RWPE1 (cell line): ENCODE measurements around the gene FBXL17.

ENCODE experiments used
- CTCF ChIA-PET: fragments of 350-600 bp; sonication (Branson Sonifier 250); formaldehyde crosslinking; extraction: SDS; loops from one replicate; lab custom pipeline; 2021; lab: Yijun Ruan, JAX
- POLR2A ChIA-PET: fragments of 400-600 bp; formaldehyde crosslinking; extraction: SDS; loops from one replicate; lab custom pipeline; 2020; ENCODE audit warnings: antibody characterized with exemption; ENCODE audit not compliant: low non-redundant PET; lab: Yijun Ruan, JAX
- DNase-seq: peaks from one replicate; pipeline ENCODE4 v3.0.0; 2012; ENCODE audit warnings: low spot score
- H3K27ac ChIP-seq: fragments of 450-650 bp; 2 replicates; pipeline ENCODE4 v1.5.1; 2017
- CTCF ChIP-seq: fragments of 450-650 bp; conservative IDR thresholded peaks from 2 replicates; pipeline ENCODE4 v1.5.1; 2017; ENCODE audit warnings: low read depth, mild to moderate bottlenecking

FBXL17 gene

DNA sequence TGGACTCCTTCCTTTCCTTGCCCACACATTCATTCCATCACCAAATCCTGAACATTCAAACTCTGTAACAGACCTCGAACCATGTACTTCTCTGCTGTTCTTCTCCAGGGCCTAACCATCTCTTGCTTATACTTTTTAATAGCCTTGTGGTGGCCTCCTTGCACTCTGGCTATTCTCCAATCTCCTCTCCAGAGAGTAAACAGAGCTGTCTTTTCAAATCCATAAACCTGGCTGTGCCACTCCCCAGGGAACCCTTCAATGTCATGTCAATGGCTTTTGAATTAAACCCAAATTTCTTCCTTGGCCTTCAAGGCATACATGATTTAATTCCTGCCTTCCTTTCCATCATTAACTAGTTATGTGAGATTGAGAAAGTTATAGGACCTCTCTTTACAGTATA lies 433.5 kb downstream of the FBXL17 start:
- ChIA-PET POLR2A (no interaction called here), CTCF (interaction anchor here (0.6 kb wide), 2 partner anchors 200 to 1343 kb away, joined by 3 to 4 read pairs; no protein-coding TSS in a partner anchor)
- TF ChIP-seq CTCF: no peak
- DNase-seq: no peak
- H3K27ac ChIP-seq: no peak overlapping the region

DNA sequence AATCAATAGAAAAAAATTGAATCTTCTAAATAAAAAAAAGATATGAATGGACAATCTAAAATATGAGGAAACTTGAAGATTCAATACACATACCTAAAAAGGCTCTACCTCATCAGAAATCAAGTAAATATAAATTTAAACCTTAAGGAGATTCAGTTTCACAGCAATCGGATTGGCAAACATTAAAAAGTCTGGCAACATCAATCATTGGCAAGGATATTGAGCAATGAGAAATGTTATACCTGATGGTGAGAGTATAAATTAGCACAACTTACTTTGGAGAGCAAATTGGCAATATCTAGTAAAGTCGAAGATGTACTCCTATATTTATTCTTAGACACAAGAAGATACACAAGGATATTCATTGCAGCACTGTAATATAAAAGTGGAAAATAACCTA lies 436.8 kb downstream of the FBXL17 start:
- CTCF ChIA-PET: no interaction called here
- TF ChIP-seq CTCF: no peak
- H3K27ac ChIP-seq: no peak overlapping the region
- POLR2A ChIA-PET: no interaction called here
- no peak for DNase-seq

DNA sequence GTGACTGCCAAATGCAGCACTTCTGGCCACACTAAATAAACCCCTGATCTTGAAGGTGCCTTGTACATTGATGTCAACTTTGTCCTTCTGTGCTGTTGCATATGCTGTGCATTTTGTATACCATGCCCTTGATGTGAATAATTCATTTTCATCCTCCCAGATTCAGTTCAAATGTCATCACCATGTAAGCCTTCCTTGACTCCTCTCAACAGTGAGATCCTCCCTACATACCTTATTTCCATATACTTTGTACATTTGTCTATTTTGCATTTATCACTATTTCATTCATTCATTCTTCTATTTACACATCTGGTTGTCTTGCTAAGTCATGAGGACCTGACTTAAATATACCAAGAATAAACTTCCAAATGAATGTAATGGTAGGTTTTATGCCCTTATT lies 438.0 kb downstream of the FBXL17 start:
- H3K27ac ChIP-seq: no peak overlapping the region
- ChIA-PET CTCF (no interaction called here), POLR2A (no interaction called here)
- no peak for TF ChIP-seq CTCF
- DNase-seq: no peak

DNA sequence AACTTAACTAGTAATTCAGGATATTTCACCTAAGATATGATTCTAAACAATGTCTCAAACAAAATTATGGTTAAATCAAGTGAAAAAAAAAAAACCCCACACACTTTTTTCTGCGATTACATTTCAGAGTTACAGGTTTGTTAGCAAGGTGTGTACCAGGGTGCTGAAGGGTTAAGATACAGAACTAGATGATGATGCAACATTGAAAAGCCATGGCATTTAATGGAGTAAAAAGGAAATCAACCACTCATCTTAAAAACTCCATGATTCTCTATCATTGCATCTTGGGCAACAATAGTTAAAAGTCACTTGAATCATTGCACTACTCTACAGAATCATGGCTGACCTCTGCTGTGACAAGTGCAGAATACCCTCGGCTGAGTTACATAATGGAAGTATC lies 440.9 kb downstream of the FBXL17 start:
- no peak for TF ChIP-seq CTCF
- ChIA-PET POLR2A (no interaction called here), CTCF (no interaction called here)
- DNase-seq: no peak
- no peak overlapping the region for H3K27ac ChIP-seq

- no peak for DNase-seq
- TF ChIP-seq CTCF: no peak
- no peak overlapping the region for H3K27ac ChIP-seq
- ChIA-PET POLR2A (no interaction called here), CTCF (interaction anchor here (0.7 kb wide), 1 partner anchor 8 kb away, joined by 3 read pairs; no protein-coding TSS in a partner anchor)
These were observed 444.1 kb downstream of the FBXL17 start for GRCh38 chr5:107937651-107938355.

GRCh38 chr5:107937204-107937603 lies 444.7 kb downstream of the FBXL17 start:
- CTCF ChIA-PET: interaction anchor here (0.7 kb wide), 1 partner anchor 7 kb away, joined by 3 read pairs; no protein-coding TSS in a partner anchor

More at GRCh38 chr5:107937204-107937603, 444.7 kb downstream of the FBXL17 start:
- DNase-seq: no peak
- no peak overlapping the region for H3K27ac ChIP-seq
- TF ChIP-seq CTCF: no peak
- POLR2A ChIA-PET: no interaction called here
